Measurements from ENCODE around the gene GPR89A.
A peak's percentile ranks its signal among the peaks of the same experiment; 100 is the strongest.
"Not testable (repeated sequence)": the region's sequence is repeated elsewhere in the genome, so short reads cannot be mapped to it uniquely, and the experiment has no call there.

Gene GPR89A

GRCh38 chr1:145607833-145608733 is at the start of gene GPR89A:
Gene GPR89A (plus strand): TSS chr1:145607988. CDS start chr1:145608134, 146 bp downstream.
- DNase-seq, result peak; percentile 10 to 96 (median 85)

GRCh38 chr1:145586820-145587219 is 21.0 kb upstream of the GPR89A start:
- not testable (repeated sequence) for DNase-seq

- DNase-seq, result peak in 8 of 51 donors; percentile 0 to 44 (median 6)
These were observed 17.0 kb upstream of the GPR89A start for GRCh38 chr1:145590806-145591205.

GRCh38 chr1:145592347-145592746 is 15.4 kb upstream of the GPR89A start:
- not testable (repeated sequence) for DNase-seq

GRCh38 chr1:145595421-145595820 is 12.4 kb upstream of the GPR89A start:
- DNase-seq, result not testable (repeated sequence)

- DNase-seq, result not testable (repeated sequence)
These were observed 11.6 kb upstream of the GPR89A start for GRCh38 chr1:145596236-145596635.

GRCh38 chr1:145599426-145599825 is 8.4 kb upstream of the GPR89A start:
- not testable (repeated sequence) for DNase-seq

- no peak for DNase-seq
These were observed 6.2 kb upstream of the GPR89A start for GRCh38 chr1:145601593-145601992.

GRCh38 chr1:145606840-145607239 is 948 bp upstream of the GPR89A start:
- DNase-seq, result not testable (repeated sequence)

- not testable (repeated sequence) for DNase-seq
These were observed 499 bp upstream of the GPR89A start for GRCh38 chr1:145607289-145607688.

GRCh38 chr1:145610744-145611143 is 3.0 kb downstream of the GPR89A start:
- DNase-seq, result not testable (repeated sequence)

GRCh38 chr1:145620073-145620472 is 12.3 kb downstream of the GPR89A start:
- DNase-seq, result not testable (repeated sequence)

GRCh38 chr1:145622177-145622576 is 14.4 kb downstream of the GPR89A start:
- not testable (repeated sequence) for DNase-seq

- not testable (repeated sequence) for DNase-seq
These were observed 28.4 kb downstream of the GPR89A start for GRCh38 chr1:145636237-145636636.

GRCh38 chr1:145641886-145642285 is 34.1 kb downstream of the GPR89A start:
- not testable (repeated sequence) for DNase-seq

GRCh38 chr1:145643990-145644389 is 36.2 kb downstream of the GPR89A start:
- DNase-seq, result not testable (repeated sequence)

GRCh38 chr1:145656245-145656943 is 48.6 kb downstream of the GPR89A start:
- not testable (repeated sequence) for DNase-seq

GRCh38 chr1:145662502-145662901 is 54.7 kb downstream of the GPR89A start:
- not testable (repeated sequence) for DNase-seq

GRCh38 chr1:145665015-145665414 is 57.2 kb downstream of the GPR89A start:
- not testable (repeated sequence) for DNase-seq

- not testable (repeated sequence) for DNase-seq
These were observed 63.4 kb downstream of the GPR89A start for GRCh38 chr1:145670995-145671745.

GRCh38 chr1:145673217-145673616 is 65.4 kb downstream of the GPR89A start:
- not testable (repeated sequence) for DNase-seq

All from hypothalamus (tissue), 51 donors.